Breast epithelium (tissue), 4 donors: ENCODE data around the gene ATP6V1G2. TPM values are rescaled to one million over a fixed set of nuclear protein-coding genes. Genes with fewer than 3 reads are reported as not detected.
"Not testable (repeated sequence)": the region's sequence is repeated elsewhere in the genome, so short reads cannot be mapped to it uniquely, and the experiment has no call there.

ENCODE experiments used
- DNase-seq, 2 donors: peaks; one replicate each; pipeline ENCODE4 v3.0.0-alpha.2; 2019; ENCODE audit warnings: low spot score in 2 of 2
- H3K27ac ChIP-seq, 2 donors: fragments of 200-600 bp; sonication (generic) in 1 of 2; one replicate each; pipeline ENCODE4 v1.5.1; 2016 to 2019; ENCODE audit warnings: mild to moderate bottlenecking in 1 of 2
- H3K27me3 ChIP-seq, 2 donors: fragments of 200-600 bp; sonication (generic) in 1 of 2; one replicate each; pipeline versions ENCODE4 v1.5.1 to v1.6.0; 2017 to 2019; ENCODE audit warnings: control low read depth in 1 of 2, mild to moderate bottlenecking in 1 of 2
- H3K36me3 ChIP-seq: fragments of 200-600 bp; one replicate; pipeline ENCODE4 v1.5.1; 2019
- H3K4me1 ChIP-seq, 2 donors: fragments of 200-600 bp; sonication (generic); one replicate each; pipeline ENCODE4 v1.5.1; 2016 to 2019; ENCODE audit warnings: control low read depth in 1 of 2
- H3K4me3 ChIP-seq, 3 donors: fragments of 200-600 bp; sonication (generic); 1 replicate in 2 of 3; 2 replicates in 1 of 3; pipeline ENCODE4 v1.5.1; 2016 to 2019; ENCODE audit warnings: mild to moderate bottlenecking in 3 of 3, moderate library complexity in 2 of 3
- H3K9me3 ChIP-seq, 2 donors: fragments of 200-600 bp; sonication (generic) in 1 of 2; one replicate each; pipeline ENCODE4 v1.5.1; 2016 to 2019; ENCODE audit warnings: control low read depth in 1 of 2
- CTCF ChIP-seq, 3 donors: fragments of 450-650 bp; IDR thresholded peaks; one replicate each; pipeline ENCODE4 v1.5.1; 2016 to 2017; ENCODE audit warnings: antibody characterized with exemption in 3 of 3, mild to moderate bottlenecking in 3 of 3, moderate library complexity in 3 of 3
- POLR2A ChIP-seq: fragments of 450-650 bp; IDR thresholded peaks from one replicate; pipeline ENCODE4 v1.6.1; 2016; ENCODE audit warnings: antibody characterized with exemption, mild to moderate bottlenecking, moderate library complexity
- POLR2AphosphoS5 ChIP-seq, 3 donors: sonication (generic); formaldehyde crosslinking; IDR thresholded peaks; one replicate each; pipeline ENCODE4 v1.6.1; 2017; ENCODE audit warnings: antibody characterized with exemption in 3 of 3
- intact Hi-C: fragments of 100-400 bp; cut with DNase I; formaldehyde crosslinking; loops from one replicate; pipeline ENCODE4 v1.15.1; 2023; ENCODE audit warnings: low total_unique reads
- total RNA-seq, 3 donors: library from RNA; depleted of rRNA; stranded (reverse); fragments of >200 nt; gene quantifications; one replicate each; pipeline ENCODE4 v1.1.0, GENCODE V29; 2016

ATP6V1G2 gene
- total RNA-seq, 3 donors from 2014 or later, result 0.44 to 1.8 (median 1.6) TPM

- no peak overlapping the region for H3K4me3 ChIP-seq
- H3K9me3 ChIP-seq, result no peaks in the 10 kb centered on the region
- no peaks in the 10 kb centered on the region for H3K27me3 ChIP-seq
- TF ChIP-seq POLR2A (no peak), CTCF (IDR thresholded peaks at IDR 0.05) (no peak), POLR2AphosphoS5 (IDR thresholded peaks at IDR 0.05) (no peak)
- no peaks in the 10 kb centered on the region for H3K4me1 ChIP-seq
- no peaks in the 10 kb centered on the region for H3K36me3 ChIP-seq
- H3K27ac ChIP-seq, result no peak overlapping the region
- intact Hi-C loops, result no loop called here
- no peak for DNase-seq
Measured at GRCh38 chr6:31513456-31514165, 32.8 kb downstream of the ATP6V1G2 start.

- no peaks in the 10 kb centered on the region for H3K27me3 ChIP-seq
- H3K4me1 ChIP-seq, result no peaks in the 10 kb centered on the region
- no peak overlapping the region for H3K27ac ChIP-seq
- no peaks in the 10 kb centered on the region for H3K9me3 ChIP-seq
- TF ChIP-seq CTCF (IDR thresholded peaks at IDR 0.05) (no peak), POLR2AphosphoS5 (IDR thresholded peaks at IDR 0.05) (no peak), POLR2A (no peak)
- no peak overlapping the region for H3K4me3 ChIP-seq
- H3K36me3 ChIP-seq, result no peaks in the 10 kb centered on the region
- DNase-seq, result no peak
- intact Hi-C loops, result no loop called here
Measured at GRCh38 chr6:31510007-31510406, 36.4 kb downstream of the ATP6V1G2 start.

- not testable (repeated sequence) for H3K27ac ChIP-seq, H3K9me3 ChIP-seq, H3K27me3 ChIP-seq, H3K4me3 ChIP-seq, H3K36me3 ChIP-seq, DNase-seq, H3K4me1 ChIP-seq
- intact Hi-C loops, result loop anchor here (5.0 kb wide), 1 partner anchor 1402 kb away; no protein-coding TSS in a partner anchor
Measured at GRCh38 chr6:31509036-31509435, 37.4 kb downstream of the ATP6V1G2 start.

GRCh38 chr6:31502586-31502985, 43.8 kb downstream of the ATP6V1G2 start:
- Histone ChIP-seq H3K27ac (no peak overlapping the region), H3K4me3 (no peak overlapping the region), H3K36me3 (no peaks in the 10 kb centered on the region), H3K9me3 (no peaks in the 10 kb centered on the region), H3K4me1 (no peaks in the 10 kb centered on the region), H3K27me3 (no peaks in the 10 kb centered on the region)
- TF ChIP-seq CTCF (IDR thresholded peaks at IDR 0.05) (no peak), POLR2AphosphoS5 (IDR thresholded peaks at IDR 0.05) (no peak), POLR2A (no peak)
- no peak for DNase-seq
- intact Hi-C loops, result no loop called here

GRCh38 chr6:31499648-31500047, 46.8 kb downstream of the ATP6V1G2 start:
- H3K9me3 ChIP-seq, H3K36me3 ChIP-seq, H3K4me1 ChIP-seq, H3K27ac ChIP-seq, DNase-seq, H3K4me3 ChIP-seq, intact Hi-C loops, H3K27me3 ChIP-seq: not testable (repeated sequence)

- no peaks in the 10 kb centered on the region for H3K4me1 ChIP-seq
- no peak overlapping the region for H3K27ac ChIP-seq
- H3K4me3 ChIP-seq, result peak overlapping the region in 2 of 3 donors; percentile 63 to 79
- H3K36me3 ChIP-seq, result no peaks in the 10 kb centered on the region
- DNase-seq, result no peak
- TF ChIP-seq POLR2A, result no peak
- no peak for TF ChIP-seq POLR2AphosphoS5 (IDR thresholded peaks at IDR 0.05)
- no peak for TF ChIP-seq CTCF (IDR thresholded peaks at IDR 0.05)
- H3K9me3 ChIP-seq, result no peaks in the 10 kb centered on the region
- intact Hi-C loops, result no loop called here
- no peaks in the 10 kb centered on the region for H3K27me3 ChIP-seq
Measured at GRCh38 chr6:31498748-31499147, 47.7 kb downstream of the ATP6V1G2 start.
